GM12878 (cell line): ENCODE data around the gene ATP13A1. TPM values are rescaled to one million over a fixed set of nuclear protein-coding genes. Genes with fewer than 3 reads are reported as not detected.

Experiments
- ASH2L ChIP-seq: fragments of 300-600, 200-600 bp; sonication (generic); IDR thresholded peaks from 2 replicates; pipeline ENCODE4 v1.6.1; 2017; ENCODE audit warnings: low read depth, mild to moderate bottlenecking, borderline replicate concordance
- BACH1 ChIP-seq: fragments of 450-650 bp; IDR thresholded peaks from 2 replicates; pipeline ENCODE4 v1.6.1; 2017; ENCODE audit warnings: mild to moderate bottlenecking, borderline replicate concordance
- CTCF ChIP-seq, 3 experiments: IDR thresholded peaks in 2 of 3; conservative IDR thresholded peaks in 1 of 3; 2 replicates each; pipeline ENCODE4 v1.5.1; 2011; ENCODE audit warnings: low read depth in 3 of 3, low read length in 3 of 3, mild to moderate bottlenecking in 3 of 3, control low read depth in 2 of 3, moderate library complexity in 2 of 3, inconsistent platforms in 1 of 3, mixed read lengths in 1 of 3; ENCODE audit not compliant: control insufficient read depth in 2 of 3, insufficient read depth in 1 of 3; ENCODE audit errors: extremely low read depth in 1 of 3
- EP300 ChIP-seq, 2 experiments: fragments of 150-350 bp in 1 of 2; IDR thresholded peaks; 2 replicates each; pipeline ENCODE4 v1.6.1; 2011 to 2012; ENCODE audit warnings: low read depth in 2 of 2, low read length in 2 of 2, borderline replicate concordance in 1 of 2, improper control_type of control experiment in 1 of 2, inconsistent platforms in 1 of 2; ENCODE audit not compliant: control insufficient read depth in 1 of 2
- HDAC2 ChIP-seq: fragments of 200-600 bp; sonication (generic); IDR thresholded peaks from 2 replicates; pipeline ENCODE4 v1.6.1; 2017
- HDAC6 ChIP-seq: fragments of 200-600 bp; sonication (generic); IDR thresholded peaks from one replicate; pipeline ENCODE4 v1.8.0; 2017; ENCODE audit warnings: antibody characterized with exemption; ENCODE audit not compliant: unreplicated experiment
- IKZF1 ChIP-seq: fragments of 450-650 bp; conservative IDR thresholded peaks from 2 replicates; pipeline ENCODE4 v1.6.1; 2017; ENCODE audit warnings: antibody characterized with exemption, mild to moderate bottlenecking
- IKZF2 ChIP-seq, 2 experiments: fragments of 450-650 bp; IDR thresholded peaks; 2 replicates each; pipeline ENCODE4 v1.6.1; 2017; ENCODE audit warnings: mild to moderate bottlenecking in 2 of 2, moderate library complexity in 2 of 2
- JUNB ChIP-seq: IDR thresholded peaks from 2 replicates; pipeline ENCODE4 v1.6.1; 2016; ENCODE audit warnings: antibody characterized with exemption, mild to moderate bottlenecking
- LARP7 ChIP-seq: fragments of 450-650 bp; IDR thresholded peaks from 2 replicates; pipeline ENCODE4 v1.6.1; 2017; ENCODE audit warnings: mild to moderate bottlenecking
- MEF2A ChIP-seq: IDR thresholded peaks from 2 replicates; pipeline ENCODE4 v1.6.1; 2011; ENCODE audit warnings: low read depth, mild to moderate bottlenecking, low read length, moderate library complexity; ENCODE audit not compliant: insufficient read depth
- NBN ChIP-seq: fragments of 450-650 bp; IDR thresholded peaks from 2 replicates; pipeline ENCODE4 v1.6.1; 2016
- NRF1 ChIP-seq: conservative IDR thresholded peaks from 2 replicates; pipeline ENCODE4 v1.6.1; 2011; ENCODE audit warnings: mild to moderate bottlenecking, low read depth, low read length, improper control_type of control experiment
- PRDM15 ChIP-seq: fragments of 450-650 bp; formaldehyde crosslinking; IDR thresholded peaks from 2 replicates; pipeline ENCODE4 v1.4.0; 2020; ENCODE audit warnings: mild to moderate bottlenecking, moderate library complexity
- RB1 ChIP-seq: fragments of 450-650 bp; formaldehyde crosslinking; IDR thresholded peaks from 2 replicates; pipeline ENCODE4 v1.6.1; 2017; ENCODE audit warnings: mild to moderate bottlenecking, borderline replicate concordance
- RUNX3 ChIP-seq: IDR thresholded peaks from 2 replicates; pipeline ENCODE4 v1.6.1; 2012; ENCODE audit warnings: low read length, inconsistent platforms
- SMAD5 ChIP-seq: IDR thresholded peaks from 2 replicates; pipeline ENCODE4 v1.6.1; 2016; ENCODE audit warnings: antibody characterized with exemption, low read depth
- SMC3 ChIP-seq: IDR thresholded peaks from 2 replicates; pipeline ENCODE4 v1.6.1; 2011; ENCODE audit warnings: low read length, improper control_type of control experiment, borderline replicate concordance
- YY1 ChIP-seq: IDR thresholded peaks from 2 replicates; pipeline ENCODE4 v1.6.1; 2011; ENCODE audit warnings: low read depth, mild to moderate bottlenecking, low read length
- ZNF274 ChIP-seq: IDR thresholded peaks from one replicate; pipeline ENCODE4 v1.8.0; 2011; ENCODE audit not compliant: insufficient read length, insufficient read depth
- ZNF384 ChIP-seq: IDR thresholded peaks from 2 replicates; pipeline ENCODE4 v1.6.1; 2012; ENCODE audit warnings: low read depth, mild to moderate bottlenecking, low read length, improper control_type of control experiment, borderline replicate concordance
- ZNF687 ChIP-seq: fragments of 450-650 bp; IDR thresholded peaks from 2 replicates; pipeline ENCODE4 v1.6.1; 2017; ENCODE audit warnings: mild to moderate bottlenecking, moderate library complexity
- ZZZ3 ChIP-seq: IDR thresholded peaks from 2 replicates; pipeline ENCODE4 v1.6.1; 2011; ENCODE audit warnings: low read depth; ENCODE audit not compliant: control insufficient read depth, insufficient read length
- polyA plus RNA-seq, 11 experiments: library from polyadenylated mRNA; depleted of rRNA in 4 of 11; unstranded in 6 of 11; stranded (reverse) in 5 of 11; fragments of >200 nt; fragmentation: Nextera tagmentation in 4 of 11; fragmentation: Illumina TruSeq in 1 of 11; extraction: Ambion mirVana in 4 of 11; extraction: Trizol in 1 of 11; gene quantifications; 1 replicate in 1 of 11; 2 replicates in 10 of 11; pipeline versions ENCODE4 v1.2.1 to v1.2.3, GENCODE V29; 2011 to 2016; ENCODE audit warnings: inconsistent platforms in 2 of 11, missing spikeins in 2 of 11, low read depth in 1 of 11
- total RNA-seq, 4 experiments: library from RNA; depleted of rRNA in 3 of 4; stranded (reverse); fragments of >200 nt in 3 of 4; fragmentation: Illumina TruSeq in 1 of 4; extraction: Trizol in 1 of 4; gene quantifications; 2 replicates each; pipeline versions ENCODE4 v1.2.1 to v1.2.3, GENCODE V29; 2013 to 2021

Gene ATP13A1
- total and polyA plus RNA-seq, 10 of the 15 experiments (the other 5 are each of a cell fraction or from before 2014, with no cell fraction given): 0.37 to 91.0 (median 29.8) TPM

- TF ChIP-seq IKZF1: peak; percentile 24; the same call in 1 of the 2 replicates
- TF ChIP-seq HDAC2: no peak
- no peak for TF ChIP-seq PRDM15
- no peak; the same call in 1 of the 2 replicates for TF ChIP-seq RB1
- TF ChIP-seq YY1: peak; percentile 93
- peak; percentile 99 for TF ChIP-seq NBN
- TF ChIP-seq ZNF384: no peak
- TF ChIP-seq ASH2L: no peak
- TF ChIP-seq EP300 (IDR thresholded peaks at IDR 0.05; ENCODE audit: borderline replicate concordance in 1 of 2, control insufficient read depth in 1 of 2, low read depth in 2 of 2, low read length in 2 of 2): no peak
- TF ChIP-seq BACH1: no peak
- TF ChIP-seq RUNX3: peak; percentile 18
- TF ChIP-seq NRF1: no peak
- no peak for TF ChIP-seq CTCF (IDR thresholded peaks at IDR 0.05 in 2 of 3, conservative IDR thresholded peaks at IDR 0.05 in 1 of 3; ENCODE audit: control insufficient read depth in 2 of 3, extremely low read depth in 1 of 3, insufficient read depth in 1 of 3, low read depth in 3 of 3, low read length in 3 of 3)
- no peak for TF ChIP-seq HDAC6
- peak; percentile 57; the same call in 1 of the 2 replicates for TF ChIP-seq ZNF687
- no peak for TF ChIP-seq SMC3
- TF ChIP-seq JUNB: no peak
- TF ChIP-seq LARP7: 0 out of 2 replicates have a peak, but pooled peaks have one; percentile 2
- TF ChIP-seq ZNF274: no peak
- TF ChIP-seq ZZZ3: no peak
- no peak for TF ChIP-seq MEF2A
- TF ChIP-seq SMAD5: no peak
- TF ChIP-seq IKZF2 (IDR thresholded peaks at IDR 0.05): no peak; a peak in 1 of 4 replicates
Observed at GRCh38 chr19:19661675-19662251, 1.7 kb downstream of the ATP13A1 start (continued).
